Kidney capillary endothelial cell (primary cell): ENCODE data around the gene MYLIP.

Experiments
- DNase-seq: peaks from one replicate; pipeline ENCODE4 v3.0.0-alpha.2; 2018; ENCODE audit warnings: low spot score

The MYLIP gene

DNA sequence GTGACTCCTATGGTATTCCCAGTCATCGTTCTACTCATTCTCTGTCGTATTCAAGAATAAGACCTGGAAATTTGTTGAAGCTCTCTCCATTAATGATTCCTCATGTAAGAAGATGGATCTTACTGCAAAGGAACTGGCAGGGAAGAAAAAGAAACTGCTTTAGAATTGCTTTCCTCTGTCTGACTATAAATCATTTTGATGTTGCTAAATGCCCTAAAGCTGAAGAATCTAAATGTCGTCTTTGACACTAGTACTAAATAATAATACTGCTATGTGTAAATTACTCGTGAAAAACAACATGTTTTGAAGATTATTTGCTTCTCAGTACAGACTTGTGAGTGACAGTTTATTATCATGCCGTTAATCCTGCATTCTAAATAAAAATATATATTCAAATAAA is 20.5 kb upstream of the MYLIP start:
- no peak for DNase-seq

- no peak for DNase-seq
Observed at GRCh38 chr6:16108921-16109658, 19.8 kb upstream of the MYLIP start.

DNA sequence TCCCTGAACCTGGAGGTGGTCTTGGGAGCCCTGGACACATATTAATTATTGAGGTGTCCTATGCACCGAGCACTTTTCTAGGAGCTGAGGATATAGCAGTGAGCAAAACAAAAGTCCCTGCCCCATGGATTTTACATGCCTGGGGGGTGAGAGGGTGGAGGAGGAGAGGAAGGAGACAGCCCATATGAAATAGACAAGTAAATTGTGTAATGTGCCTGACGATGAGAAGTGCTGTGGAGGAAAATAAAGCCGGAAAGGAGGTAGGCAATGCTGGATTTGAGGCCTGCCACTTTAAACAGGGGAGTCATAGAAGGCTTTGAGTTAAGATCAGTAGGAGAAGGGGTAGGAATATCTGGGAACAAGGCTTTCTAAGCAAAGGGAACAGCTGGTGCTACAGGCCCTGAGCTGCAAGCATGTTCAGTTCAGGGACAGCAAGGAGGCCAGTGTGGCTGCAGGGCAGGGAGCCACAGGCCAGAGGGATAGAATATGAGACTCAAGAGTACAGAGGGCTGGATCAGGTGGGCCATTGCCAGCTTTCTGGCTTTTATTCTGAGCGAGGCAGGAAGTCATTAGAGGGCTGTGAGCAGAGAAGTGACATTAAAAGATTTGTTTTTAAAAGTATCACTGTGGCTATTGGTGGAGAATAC is 19.1 kb upstream of the MYLIP start:
- DNase-seq = no peak

DNA sequence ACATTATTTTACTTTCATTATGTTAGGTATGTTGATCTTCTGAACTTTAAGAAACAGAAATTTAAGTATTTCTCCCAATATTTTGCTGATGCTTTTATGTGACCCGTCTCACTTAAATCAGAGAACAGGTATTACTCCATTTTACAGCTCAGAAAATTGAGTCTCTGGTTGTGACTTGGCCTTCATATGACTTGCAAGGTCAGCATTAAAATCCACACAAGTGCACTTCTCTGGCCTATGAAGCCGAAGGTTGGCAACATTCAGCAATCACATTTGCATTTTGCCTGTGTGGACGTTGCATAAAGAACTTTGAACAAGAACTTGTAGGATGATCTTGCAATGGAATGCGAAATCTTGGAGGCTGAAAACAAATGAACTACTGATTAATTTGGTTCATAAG is 10.1 kb upstream of the MYLIP start:
- no peak for DNase-seq

GRCh38 chr6:16121339-16121738 is 7.5 kb upstream of the MYLIP start:
- DNase-seq = no peak

DNA sequence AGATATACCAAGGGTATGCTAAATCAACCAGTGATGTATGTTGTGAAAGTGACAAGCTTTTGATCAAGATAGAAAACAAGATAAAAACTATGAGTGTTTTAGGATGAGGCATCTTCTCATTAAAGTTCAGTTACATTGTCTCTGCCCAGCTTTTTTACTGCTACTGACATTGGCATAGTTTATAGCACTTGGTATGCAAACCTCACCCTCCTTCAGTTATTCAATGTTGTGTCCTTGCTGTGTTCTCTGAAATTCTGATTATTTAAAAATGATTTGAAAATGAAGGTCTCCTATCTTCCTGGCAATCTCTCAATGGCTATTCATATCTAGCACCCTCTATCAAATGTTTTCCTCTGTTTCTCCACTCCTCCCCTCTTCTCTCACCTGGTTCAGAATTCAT is 6.7 kb upstream of the MYLIP start:
- DNase-seq = no peak

DNA sequence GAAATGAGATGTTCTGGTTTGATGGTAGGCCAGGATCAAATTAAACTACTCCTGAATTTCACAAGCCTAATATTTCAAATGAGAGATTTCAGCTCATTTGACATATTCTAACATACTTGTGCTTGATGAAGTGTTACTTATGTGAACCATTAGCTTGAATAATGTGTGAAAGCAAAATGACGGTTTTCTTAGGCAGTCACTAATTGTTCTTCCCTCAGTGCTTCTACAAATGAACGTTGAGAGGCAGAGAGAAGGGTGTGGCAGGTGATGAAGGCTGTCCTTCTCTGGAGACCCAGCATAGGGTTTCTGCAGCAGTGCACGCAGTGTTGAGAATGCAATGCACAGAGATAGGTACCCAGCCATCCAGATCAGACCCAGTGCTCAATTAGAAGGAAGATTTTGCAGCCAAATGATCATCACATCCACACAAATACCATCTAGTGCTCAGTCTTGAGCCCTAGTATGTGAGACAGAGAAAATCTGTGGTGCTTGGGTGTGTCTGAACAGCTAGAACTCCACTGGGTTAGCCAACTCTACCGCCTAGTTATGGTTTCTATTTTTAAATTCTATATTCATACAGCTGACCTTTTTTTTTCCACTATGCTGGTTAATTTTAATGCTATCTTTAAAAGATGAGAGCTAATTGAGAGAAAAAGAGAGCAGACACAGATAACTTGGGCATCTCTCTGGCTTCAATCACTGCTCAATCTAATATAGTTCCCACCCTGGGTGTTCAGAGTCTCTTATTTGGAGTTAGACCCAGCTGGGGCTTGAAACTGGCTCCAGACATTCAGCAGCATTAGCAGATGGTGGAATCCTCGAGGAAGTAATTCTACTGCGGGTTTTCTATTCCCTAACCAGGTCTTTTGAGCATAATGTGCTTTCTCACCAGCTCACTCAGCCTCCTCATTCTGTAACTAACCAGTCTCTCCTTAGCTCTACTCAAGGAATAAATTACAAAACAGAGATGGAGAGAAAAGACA is 4.4 kb upstream of the MYLIP start:
- DNase-seq = no peak

DNA sequence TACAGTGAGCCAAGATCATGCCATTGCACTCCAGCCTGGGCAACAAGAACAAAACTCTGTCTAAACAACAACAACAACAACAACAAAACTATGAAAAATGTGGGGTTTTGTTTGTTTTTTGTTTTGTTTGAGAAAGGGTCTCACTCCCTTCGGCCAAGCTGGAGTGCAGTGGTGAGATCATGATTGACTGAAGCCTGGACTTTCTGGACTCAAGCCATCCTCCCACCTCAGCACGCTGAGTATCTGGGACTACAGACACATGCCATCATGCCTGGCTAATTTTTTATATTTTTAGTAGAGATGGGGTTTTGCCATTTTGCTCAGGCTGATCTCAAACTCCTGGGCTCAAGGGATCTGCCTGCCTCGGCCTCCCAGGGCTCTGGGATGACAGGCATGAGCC is 2.8 kb upstream of the MYLIP start:
- no peak for DNase-seq

DNA sequence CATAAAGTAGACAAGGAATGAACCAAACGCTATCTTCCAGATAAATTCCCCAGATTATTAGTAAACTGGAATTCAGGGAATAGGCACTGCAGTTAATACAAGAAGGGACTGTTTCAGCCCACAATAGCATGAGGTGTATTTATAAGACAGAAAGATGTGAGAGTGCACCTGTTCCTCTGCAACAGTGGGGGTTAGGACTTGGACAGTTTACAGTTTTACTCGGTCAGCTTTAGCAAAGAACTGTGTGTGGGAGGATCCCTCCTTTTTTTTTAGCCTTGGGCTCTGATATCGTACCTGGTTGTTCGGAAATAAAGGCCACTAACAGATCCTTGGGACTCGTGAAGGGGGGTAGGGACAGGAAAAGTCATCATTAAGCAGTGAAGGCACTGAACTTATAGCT is 2.0 kb upstream of the MYLIP start:
- no peak for DNase-seq

DNA sequence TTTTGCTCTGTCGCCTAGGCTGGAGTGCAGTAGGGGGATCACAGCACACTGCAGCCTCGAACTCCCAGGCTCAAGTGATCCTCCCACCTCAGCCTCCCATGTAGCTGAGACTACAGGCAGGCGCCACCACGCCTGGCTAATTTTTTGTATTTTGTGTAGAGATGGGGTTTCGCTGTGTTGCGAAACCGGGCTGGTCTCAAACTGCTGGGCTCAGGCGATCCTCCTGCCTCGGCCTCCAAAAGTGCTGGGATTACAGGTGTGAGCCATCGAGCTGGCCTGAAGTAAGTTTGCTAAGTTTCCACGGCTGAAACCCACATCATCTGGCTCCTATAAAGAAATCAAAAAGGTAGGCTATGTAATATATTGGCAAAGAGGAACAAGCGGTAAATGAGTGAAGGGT is 1.4 kb upstream of the MYLIP start:
- no peak for DNase-seq

DNA sequence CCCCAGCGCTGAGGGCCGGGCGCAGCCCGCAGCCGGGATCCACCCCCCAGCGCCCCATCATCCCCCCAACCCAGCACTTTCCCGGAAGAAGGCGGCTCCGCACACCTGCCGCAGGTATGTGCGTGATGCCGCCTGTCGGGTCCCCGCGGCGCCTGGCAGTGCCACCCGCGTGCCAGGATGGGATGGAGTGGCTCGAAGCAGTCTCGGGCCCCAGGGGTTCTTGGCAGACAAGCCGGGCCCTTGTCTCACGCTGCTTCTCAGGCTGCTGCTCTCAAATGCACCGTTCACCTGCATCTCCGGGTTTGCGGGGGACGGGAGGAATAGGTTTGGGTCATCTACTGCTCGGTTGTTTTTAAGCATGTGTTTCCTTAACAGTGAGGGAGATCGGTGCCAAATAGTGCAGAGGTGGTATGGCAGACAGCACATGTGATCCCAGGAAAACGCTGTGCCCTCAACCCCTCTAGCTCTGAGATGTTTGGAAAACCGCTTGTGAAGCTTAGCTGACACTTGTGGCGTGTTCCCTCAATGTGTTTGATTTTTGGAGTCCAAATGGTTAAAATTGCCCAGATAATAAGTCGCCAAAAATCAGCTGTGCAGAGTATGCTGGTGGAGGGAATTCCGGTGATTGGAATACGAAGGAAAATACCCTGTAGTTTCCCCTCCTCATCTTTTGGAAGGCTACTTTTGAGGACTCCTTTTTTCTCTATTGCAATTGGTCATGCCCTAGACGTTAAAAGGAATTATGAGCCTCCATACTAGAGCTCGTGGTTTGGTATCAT is 926 bp downstream of the MYLIP start:
- peak; percentile 16 for DNase-seq

- no peak for DNase-seq
Observed at GRCh38 chr6:16130437-16130891, 1.6 kb downstream of the MYLIP start.

- peak; percentile 58 for DNase-seq
Observed at GRCh38 chr6:16130932-16131387, 2.1 kb downstream of the MYLIP start.

GRCh38 chr6:16132909-16133308 is 4.0 kb downstream of the MYLIP start:
- no peak for DNase-seq

GRCh38 chr6:16134430-16134829 is 5.5 kb downstream of the MYLIP start:
- no peak for DNase-seq

- DNase-seq = no peak
Observed at GRCh38 chr6:16135066-16135465, 6.2 kb downstream of the MYLIP start.

- DNase-seq = no peak
Observed at GRCh38 chr6:16136091-16136490, 7.2 kb downstream of the MYLIP start.

GRCh38 chr6:16136621-16137450 is 8.0 kb downstream of the MYLIP start:
- no peak for DNase-seq

GRCh38 chr6:16137451-16137801 is 8.5 kb downstream of the MYLIP start:
- no peak for DNase-seq

DNA sequence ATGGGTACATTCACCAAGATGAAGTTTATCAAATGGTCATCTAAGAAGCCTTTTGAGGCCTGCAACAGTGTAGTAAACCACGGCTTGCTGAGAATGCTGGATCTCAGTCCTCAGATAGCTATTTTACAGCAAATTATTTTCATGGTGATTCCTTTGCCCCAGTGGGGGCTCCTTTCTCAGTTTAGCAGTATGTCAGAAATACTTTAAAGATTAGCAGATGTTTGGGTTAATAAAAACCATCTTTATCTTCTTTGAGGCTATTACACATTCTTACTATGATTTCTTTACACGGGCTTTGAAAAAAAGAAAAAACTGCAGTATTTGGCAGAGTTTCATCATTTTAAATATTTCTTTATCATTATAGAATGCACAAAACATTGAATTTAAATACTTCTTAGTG is 10.7 kb downstream of the MYLIP start:
- DNase-seq = no peak

- DNase-seq = no peak
Observed at GRCh38 chr6:16140607-16141006, 11.7 kb downstream of the MYLIP start.
